HEK293 (cell line): ENCODE results near the gene KCND2.

Experiments
- CTCF ChIA-PET: fragments of 350-600 bp; formaldehyde crosslinking; extraction: SDS; loops from one replicate; lab custom pipeline; 2021; ENCODE audit warnings: antibody characterized with exemption; lab: Yijun Ruan, JAX
- POLR2A ChIA-PET: fragments of 300-600 bp; formaldehyde crosslinking; extraction: SDS; loops from one replicate; lab custom pipeline; 2020; ENCODE audit warnings: antibody characterized with exemption, inconsistent platforms; lab: Yijun Ruan, JAX
- H3K27ac ChIP-seq: fragments of 200-500 bp; sonication (Bioruptor generic); 2 replicates; pipeline ENCODE4 v1.5.1; 2014; ENCODE audit warnings: low read depth, low read length, control low read depth, inconsistent platforms; ENCODE audit errors: extremely low read depth
- H3K36me3 ChIP-seq, 2 experiments: fragments of 200-500 bp in 1 of 2; sonication (Bioruptor generic) in 1 of 2; 1 replicate in 1 of 2; 2 replicates in 1 of 2; pipeline ENCODE4 v1.5.1; 2014 to 2017; ENCODE audit warnings: inconsistent platforms in 2 of 2, low read length in 2 of 2; ENCODE audit not compliant: control insufficient read depth in 2 of 2, insufficient read depth in 1 of 2
- H3K4me1 ChIP-seq: fragments of 200-500 bp; sonication (Bioruptor generic); 2 replicates; pipeline ENCODE4 v1.5.1; 2014; ENCODE audit warnings: mild to moderate bottlenecking, low read length, inconsistent platforms; ENCODE audit not compliant: control insufficient read depth, insufficient read depth
- H3K4me3 ChIP-seq: 2 replicates; pipeline ENCODE4 v1.5.1; 2011; ENCODE audit warnings: low read depth, mild to moderate bottlenecking, control low read depth, low read length, moderate library complexity
- H3K9me3 ChIP-seq: fragments of 200-500 bp; sonication (Bioruptor generic); 2 replicates; pipeline ENCODE4 v1.5.1; 2014; ENCODE audit warnings: low read depth, low read length, inconsistent platforms; ENCODE audit not compliant: control insufficient read depth, insufficient read depth
- ATF2 ChIP-seq: fragments of 450-650 bp; formaldehyde crosslinking; IDR thresholded peaks from 2 replicates; pipeline ENCODE4 v1.5.1; 2016; ENCODE audit warnings: missing biosample characterization, missing genetic modification characterization, low read depth
- PRDM4 ChIP-seq: fragments of 450-650 bp; formaldehyde crosslinking; IDR thresholded peaks from 2 replicates; pipeline ENCODE4 v1.5.1; 2017; ENCODE audit warnings: missing biosample characterization, missing genetic modification characterization
- REPIN1 ChIP-seq: fragments of 450-650 bp; formaldehyde crosslinking; IDR thresholded peaks from 2 replicates; pipeline ENCODE4 v1.5.1; 2017; ENCODE audit warnings: missing biosample characterization, missing genetic modification characterization, low read depth
- SCRT2 ChIP-seq: fragments of 450-650 bp; formaldehyde crosslinking; IDR thresholded peaks from 2 replicates; pipeline ENCODE4 v1.5.1; 2016; ENCODE audit warnings: missing biosample characterization, missing genetic modification characterization
- TSHZ1 ChIP-seq: fragments of 450-650 bp; formaldehyde crosslinking; IDR thresholded peaks from 2 replicates; pipeline ENCODE4 v1.5.1; 2016; ENCODE audit warnings: missing biosample characterization, missing genetic modification characterization, borderline replicate concordance
- YY2 ChIP-seq: fragments of 450-650 bp; formaldehyde crosslinking; IDR thresholded peaks from 2 replicates; pipeline ENCODE4 v1.5.1; 2016; ENCODE audit warnings: missing biosample characterization, missing genetic modification characterization
- ZFP69B ChIP-seq: fragments of 450-650 bp; formaldehyde crosslinking; IDR thresholded peaks from 2 replicates; pipeline ENCODE4 v1.5.1; 2016; ENCODE audit warnings: missing biosample characterization, missing genetic modification characterization
- ZNF114 ChIP-seq: fragments of 450-650 bp; formaldehyde crosslinking; IDR thresholded peaks from 2 replicates; pipeline ENCODE4 v1.5.0; 2017; ENCODE audit warnings: missing biosample characterization, missing genetic modification characterization
- ZNF138 ChIP-seq: fragments of 450-650 bp; formaldehyde crosslinking; IDR thresholded peaks from 2 replicates; pipeline ENCODE4 v1.5.1; 2016; ENCODE audit warnings: missing biosample characterization, missing genetic modification characterization, borderline replicate concordance
- ZNF239 ChIP-seq: fragments of 450-650 bp; formaldehyde crosslinking; IDR thresholded peaks from 2 replicates; pipeline ENCODE4 v1.5.1; 2016; ENCODE audit warnings: missing biosample characterization, missing genetic modification characterization
- ZNF416 ChIP-seq: fragments of 450-650 bp; formaldehyde crosslinking; IDR thresholded peaks from 2 replicates; pipeline ENCODE4 v1.5.1; 2016; ENCODE audit warnings: missing biosample characterization, missing genetic modification characterization
- ZNF510 ChIP-seq: fragments of 450-650 bp; formaldehyde crosslinking; IDR thresholded peaks from 2 replicates; pipeline ENCODE4 v1.5.1; 2018; ENCODE audit warnings: mild to moderate bottlenecking, missing genetic modification characterization, missing biosample characterization; ENCODE audit not compliant: insufficient replicate concordance
- ZNF514 ChIP-seq: fragments of 450-650 bp; formaldehyde crosslinking; IDR thresholded peaks from 2 replicates; pipeline ENCODE4 v1.5.1; 2016; ENCODE audit warnings: missing biosample characterization, missing genetic modification characterization
- ZNF529 ChIP-seq: fragments of 450-650 bp; formaldehyde crosslinking; IDR thresholded peaks from 2 replicates; pipeline ENCODE4 v1.5.1; 2017; ENCODE audit warnings: missing genetic modification characterization, missing biosample characterization; ENCODE audit not compliant: insufficient replicate concordance
- ZNF692 ChIP-seq: fragments of 450-650 bp; formaldehyde crosslinking; IDR thresholded peaks from 2 replicates; pipeline ENCODE4 v1.5.1; 2016; ENCODE audit warnings: missing biosample characterization, missing genetic modification characterization
- ZNF777 ChIP-seq: fragments of 450-650 bp; formaldehyde crosslinking; IDR thresholded peaks from 2 replicates; pipeline ENCODE4 v1.5.1; 2017; ENCODE audit warnings: missing biosample characterization, missing genetic modification characterization, borderline replicate concordance
- TF ChIP-seq, protein P1 (sequence below): fragments of 450-650 bp; IDR thresholded peaks from 2 replicates; pipeline ENCODE4 v1.5.1; 2018; ENCODE audit warnings: missing biosample characterization, missing genetic modification characterization
- TF ChIP-seq, protein P2 (sequence below): fragments of 450-650 bp; formaldehyde crosslinking; IDR thresholded peaks from 2 replicates; pipeline ENCODE4 v1.5.1; 2016; ENCODE audit warnings: missing biosample characterization, missing genetic modification characterization

The KCND2 gene

GRCh38 chr7:120280743-120281142 lies 7.8 kb downstream of the KCND2 start (continued):
- TF ChIP-seq PRDM4 (tag by site-specific recombination), result no peak
- no peak for TF ChIP-seq ATF2 (tag by site-specific recombination)
- TF ChIP-seq REPIN1 (tag by site-specific recombination), result no peak
- TF ChIP-seq, all 188 proteins: peak for 0

- TF ChIP-seq SCRT2 (tag by site-specific recombination) (no peak), ZNF529 (tag by site-specific recombination) (no peak), ZNF514 (tag by site-specific recombination) (no peak), ZFP69B (tag by site-specific recombination) (no peak), YY2 (tag by site-specific recombination) (no peak)
- TF ChIP-seq, protein P1, sequence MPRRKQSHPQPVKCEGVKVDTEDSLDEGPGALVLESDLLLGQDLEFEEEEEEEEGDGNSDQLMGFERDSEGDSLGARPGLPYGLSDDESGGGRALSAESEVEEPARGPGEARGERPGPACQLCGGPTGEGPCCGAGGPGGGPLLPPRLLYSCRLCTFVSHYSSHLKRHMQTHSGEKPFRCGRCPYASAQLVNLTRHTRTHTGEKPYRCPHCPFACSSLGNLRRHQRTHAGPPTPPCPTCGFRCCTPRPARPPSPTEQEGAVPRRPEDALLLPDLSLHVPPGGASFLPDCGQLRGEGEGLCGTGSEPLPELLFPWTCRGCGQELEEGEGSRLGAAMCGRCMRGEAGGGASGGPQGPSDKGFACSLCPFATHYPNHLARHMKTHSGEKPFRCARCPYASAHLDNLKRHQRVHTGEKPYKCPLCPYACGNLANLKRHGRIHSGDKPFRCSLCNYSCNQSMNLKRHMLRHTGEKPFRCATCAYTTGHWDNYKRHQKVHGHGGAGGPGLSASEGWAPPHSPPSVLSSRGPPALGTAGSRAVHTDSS, result no peak
- CTCF ChIA-PET, result interaction anchor here (0.7 kb wide), 1 partner anchor 430 kb away, joined by 3 read pairs; no protein-coding TSS in a partner anchor
- Histone ChIP-seq H3K4me1 (no peaks in the 10 kb centered on the region), H3K4me3 (no peak overlapping the region), H3K9me3 (no peaks in the 10 kb centered on the region), H3K27ac (no peak overlapping the region), H3K36me3 (no peaks in the 10 kb centered on the region)
- POLR2A ChIA-PET, result no interaction called here
Measured at GRCh38 chr7:120293027-120293426, 20.1 kb downstream of the KCND2 start.

GRCh38 chr7:120302190-120302589 lies 29.2 kb downstream of the KCND2 start:
- Histone ChIP-seq H3K4me1 (no peaks in the 10 kb centered on the region), H3K9me3 (no peaks in the 10 kb centered on the region), H3K36me3 (no peaks in the 10 kb centered on the region), H3K4me3 (no peak overlapping the region), H3K27ac (no peak overlapping the region)
- ChIA-PET CTCF (no interaction called here), POLR2A (no interaction called here)
- TF ChIP-seq TSHZ1 (no peak), ZNF138 (tag by site-specific recombination) (no peak), ZNF114 (tag by site-specific recombination) (no peak), ZNF510 (no peak), ZNF692 (no peak), ZNF777 (no peak), ZNF239 (tag by site-specific recombination) (no peak), ZNF416 (tag by site-specific recombination) (no peak)
- TF ChIP-seq, protein P2, sequence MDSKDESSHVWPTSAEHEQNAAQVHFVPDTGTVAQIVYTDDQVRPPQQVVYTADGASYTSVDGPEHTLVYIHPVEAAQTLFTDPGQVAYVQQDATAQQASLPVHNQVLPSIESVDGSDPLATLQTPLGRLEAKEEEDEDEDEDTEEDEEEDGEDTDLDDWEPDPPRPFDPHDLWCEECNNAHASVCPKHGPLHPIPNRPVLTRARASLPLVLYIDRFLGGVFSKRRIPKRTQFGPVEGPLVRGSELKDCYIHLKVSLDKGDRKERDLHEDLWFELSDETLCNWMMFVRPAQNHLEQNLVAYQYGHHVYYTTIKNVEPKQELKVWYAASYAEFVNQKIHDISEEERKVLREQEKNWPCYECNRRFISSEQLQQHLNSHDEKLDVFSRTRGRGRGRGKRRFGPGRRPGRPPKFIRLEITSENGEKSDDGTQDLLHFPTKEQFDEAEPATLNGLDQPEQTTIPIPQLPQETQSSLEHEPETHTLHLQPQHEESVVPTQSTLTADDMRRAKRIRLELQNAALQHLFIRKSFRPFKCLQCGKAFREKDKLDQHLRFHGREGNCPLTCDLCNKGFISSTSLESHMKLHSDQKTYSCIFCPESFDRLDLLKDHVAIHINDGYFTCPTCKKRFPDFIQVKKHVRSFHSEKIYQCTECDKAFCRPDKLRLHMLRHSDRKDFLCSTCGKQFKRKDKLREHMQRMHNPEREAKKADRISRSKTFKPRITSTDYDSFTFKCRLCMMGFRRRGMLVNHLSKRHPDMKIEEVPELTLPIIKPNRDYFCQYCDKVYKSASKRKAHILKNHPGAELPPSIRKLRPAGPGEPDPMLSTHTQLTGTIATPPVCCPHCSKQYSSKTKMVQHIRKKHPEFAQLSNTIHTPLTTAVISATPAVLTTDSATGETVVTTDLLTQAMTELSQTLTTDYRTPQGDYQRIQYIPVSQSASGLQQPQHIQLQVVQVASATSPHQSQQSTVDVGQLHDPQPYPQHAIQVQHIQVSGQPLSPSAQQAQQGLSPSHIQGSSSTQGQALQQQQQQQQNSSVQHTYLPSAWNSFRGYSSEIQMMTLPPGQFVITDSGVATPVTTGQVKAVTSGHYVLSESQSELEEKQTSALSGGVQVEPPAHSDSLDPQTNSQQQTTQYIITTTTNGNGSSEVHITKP (tag by site-specific recombination), result no peak
